ENCODE results near the gene FSIP1. TPM values are rescaled to one million over a fixed set of nuclear protein-coding genes. Genes with fewer than 3 reads are reported as not detected.

FSIP1 gene
- polyA plus RNA-seq, 3 donors, result 0.10 to 0.48 (median 0.21) TPM

- TF ChIP-seq CTCF (IDR thresholded peaks at IDR 0.05), result no peak
- no peak overlapping the region for H3K4me3 Mint-ChIP-seq
- Histone ChIP-seq H3K9me3 (replicated peaks in 1 of 2; ENCODE audit: control insufficient read depth in 1 of 2, insufficient read depth in 1 of 2, low read length in 2 of 2) (no peaks in the 10 kb centered on the region), H3K9ac (ENCODE audit: insufficient read depth, low read length, poor library complexity, severe bottlenecking) (no peak overlapping the region), H3K36me3 (replicated peaks in 1 of 2; ENCODE audit: control insufficient read depth in 1 of 2, insufficient read depth in 2 of 2, low read length in 2 of 2) (no peaks in the 10 kb centered on the region), H4K20me1 (ENCODE audit: insufficient read depth, low read length) (no peaks in the 10 kb centered on the region), H3K4me3 (replicated peaks in 1 of 3; ENCODE audit: low read depth in 2 of 3, low read length in 3 of 3) (no peak overlapping the region), H3K4me2 (replicated peaks; ENCODE audit: extremely low read depth, low read length, poor library complexity, severe bottlenecking) (no peak overlapping the region), H3K27me3 (ENCODE audit: control insufficient read depth in 2 of 2, insufficient read depth in 2 of 2, low read length in 2 of 2) (no peaks in the 10 kb centered on the region), H3K79me2 (ENCODE audit: insufficient read depth, low read length) (no peaks in the 10 kb centered on the region), H2AFZ (ENCODE audit: insufficient read depth, low read depth, low read length, poor library complexity, severe bottlenecking) (no peak overlapping the region), H3K4me1 (ENCODE audit: control insufficient read depth in 1 of 2, insufficient read depth in 2 of 2, low read length in 2 of 2) (no peaks in the 10 kb centered on the region), H3K27ac (ENCODE audit: low read depth in 1 of 2, low read length in 2 of 2) (no peak overlapping the region)
- H3K36me3 Mint-ChIP-seq, result no peaks in the 10 kb centered on the region
- no peaks in the 10 kb centered on the region for H3K27me3 Mint-ChIP-seq (ENCODE audit: low read depth in 3 of 3)
- no peak for DNase-seq
- H3K9me3 Mint-ChIP-seq, result no peaks in the 10 kb centered on the region
- intact Hi-C loops (cut with micrococcal nuclease), result no loop called here
- 100% methylated on average over 7 of the region's 11 CpGs for WGBS (ENCODE audit: insufficient coverage)
- no peak overlapping the region for H3K27ac Mint-ChIP-seq
- no peaks in the 10 kb centered on the region for H3K4me1 Mint-ChIP-seq
These were observed 90.0 kb downstream of the FSIP1 start for GRCh38 chr15:39692356-39693327.

- H3K79me2 ChIP-seq (ENCODE audit: insufficient read depth, low read length), result no peaks in the 10 kb centered on the region
- intact Hi-C loops (cut with micrococcal nuclease), result no loop called here
- H3K36me3 ChIP-seq (replicated peaks in 1 of 2; ENCODE audit: control insufficient read depth in 1 of 2, insufficient read depth in 2 of 2, low read length in 2 of 2), result no peaks in the 10 kb centered on the region
- no peak overlapping the region for H2AFZ ChIP-seq (ENCODE audit: insufficient read depth, low read depth, low read length, poor library complexity, severe bottlenecking)
- no peaks in the 10 kb centered on the region for H3K4me1 ChIP-seq (ENCODE audit: control insufficient read depth in 1 of 2, insufficient read depth in 2 of 2, low read length in 2 of 2)
- H3K4me3 Mint-ChIP-seq, result no peak overlapping the region
- DNase-seq, result no peak
- no peak overlapping the region for H3K4me2 ChIP-seq (replicated peaks; ENCODE audit: extremely low read depth, low read length, poor library complexity, severe bottlenecking)
- TF ChIP-seq CTCF (IDR thresholded peaks at IDR 0.05), result no peak
- no peak overlapping the region for H3K4me3 ChIP-seq (replicated peaks in 1 of 3; ENCODE audit: low read depth in 2 of 3, low read length in 3 of 3)
- no peaks in the 10 kb centered on the region for H3K27me3 ChIP-seq (ENCODE audit: control insufficient read depth in 2 of 2, insufficient read depth in 2 of 2, low read length in 2 of 2)
- H3K27me3 Mint-ChIP-seq (ENCODE audit: low read depth in 3 of 3), result peaks cover 0 to 2% (median 0%) of the 10 kb centered on the region in 3 donors
- H3K27ac ChIP-seq (ENCODE audit: low read depth in 1 of 2, low read length in 2 of 2), result no peak overlapping the region
- WGBS (ENCODE audit: insufficient coverage), result 100% methylated on average over 3 of the region's 6 CpGs
- no peaks in the 10 kb centered on the region for H3K36me3 Mint-ChIP-seq
- H3K4me1 Mint-ChIP-seq, result no peaks in the 10 kb centered on the region
- H3K27ac Mint-ChIP-seq, result no peak overlapping the region
- H3K9ac ChIP-seq (ENCODE audit: insufficient read depth, low read length, poor library complexity, severe bottlenecking), result no peak overlapping the region
- no peaks in the 10 kb centered on the region for H3K9me3 ChIP-seq (replicated peaks in 1 of 2; ENCODE audit: control insufficient read depth in 1 of 2, insufficient read depth in 1 of 2, low read length in 2 of 2)
- no peaks in the 10 kb centered on the region for H4K20me1 ChIP-seq (ENCODE audit: insufficient read depth, low read length)
- H3K9me3 Mint-ChIP-seq, result no peaks in the 10 kb centered on the region
These were observed 91.6 kb downstream of the FSIP1 start for GRCh38 chr15:39690881-39691634.

Data from CD14-positive monocyte (primary cell).